ENCODE measurements around the gene LRP5. TPM values are rescaled to one million over a fixed set of nuclear protein-coding genes. Genes with fewer than 3 reads are reported as not detected.
"Not testable (repeated sequence)": the region's sequence is repeated elsewhere in the genome, so short reads cannot be mapped to it uniquely, and the experiment has no call there.

The LRP5 gene
- total and polyA plus RNA-seq, 9 of the 15 experiments (the other 6 are each of a cell fraction or from before 2014, with no cell fraction given): 0.48 to 44.2 (median 13.5) TPM

DNA sequence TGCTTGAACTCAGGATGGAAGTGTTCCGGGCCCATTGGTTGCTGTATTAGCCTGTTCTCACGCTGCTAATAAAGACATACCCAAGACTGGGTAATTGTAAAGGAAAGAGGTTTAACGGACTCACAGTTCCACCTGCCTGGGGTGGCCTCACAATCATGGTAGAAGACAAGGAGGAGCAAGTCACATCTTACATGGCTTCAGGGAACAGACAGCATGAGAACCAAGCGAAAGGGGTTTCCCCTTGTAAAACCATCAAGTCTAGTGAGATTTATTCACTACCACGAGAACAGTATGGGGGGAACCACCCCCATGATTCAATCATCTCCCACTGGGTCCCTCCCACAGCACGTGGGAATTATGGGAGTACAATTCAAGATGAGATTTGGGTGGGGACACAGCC, 135.5 kb downstream of the LRP5 start:
- not testable (repeated sequence) for H3K9ac ChIP-seq (ENCODE audit: insufficient read depth in 1 of 2, low read depth in 2 of 2, low read length in 2 of 2); H3K4me3 ChIP-seq; FAIRE-seq; H3K9me3 ChIP-seq (replicated peaks; ENCODE audit: control insufficient read depth, insufficient read depth, low read depth, low read length); H3K9me1 ChIP-seq (ENCODE audit: control insufficient read depth, insufficient read depth, low read length); H4K20me1 ChIP-seq (replicated peaks; ENCODE audit: control insufficient read depth, insufficient read depth, low read length); BruUV-seq (replicated peaks); H3K79me2 ChIP-seq (ENCODE audit: control insufficient read depth, insufficient read depth, low read length); DNase-seq (ENCODE audit: extremely low read depth in 1 of 4, low spot score in 3 of 4); H3K27ac ChIP-seq (ENCODE audit: extremely low read depth, low read depth, low read length); H3K27me3 ChIP-seq (ENCODE audit: control insufficient read depth in 2 of 2, insufficient read depth in 2 of 2, low read length in 2 of 2); ATAC-seq; H3K4me2 ChIP-seq (ENCODE audit: insufficient read depth, low read length); H2AFZ ChIP-seq (ENCODE audit: low read depth, low read length)
- in situ Hi-C loops (cut with MboI) (loop anchor here (10.0 kb wide), 1 partner anchor 193 kb away; no protein-coding TSS in a partner anchor), intact Hi-C loops (cut with micrococcal nuclease) (loop anchor here (5.0 kb wide), 3 partner anchors 151 to 236 kb away; partner anchors contain the start of gene KMT5B)
- ChIA-PET POLR2A (interaction anchor here (0.6 kb wide), 2 partner anchors 12 to 20 kb away, joined by 3 read pairs; partner anchors contain the start of gene PPP6R3), CTCF (ENCODE audit: low intra/inter-chr PET ratio) (interaction anchor here (0.6 to 1.3 kb wide), 3 partner anchors 46 to 239 kb away, joined by 3 to 8 read pairs (median 3); no protein-coding TSS in a partner anchor)
- 0 out of 2 replicates have a peak, but pooled peaks have one; percentile 63 for TF ChIP-seq ZNF431 (CRISPR knock-in tag; IDR thresholded peaks at IDR 0.05)
- H3K36me3 ChIP-seq (ENCODE audit: control insufficient read depth, insufficient read depth, low read length): peaks cover 22% of the 10 kb centered on the region; the same call in 2 of the 3 replicates
- peaks cover 0 to 19% of the 10 kb centered on the region in 2 experiments; a peak in 2 of 5 replicates for H3K4me1 ChIP-seq (replicated peaks in 1 of 2; ENCODE audit: control insufficient read depth in 2 of 2, insufficient read depth in 2 of 2, low read length in 2 of 2)
- WGBS (ENCODE audit: insufficient coverage, low coverage, missing lambda C conversion rate): 80% methylated on average over 6 of the region's 6 CpGs

DNA sequence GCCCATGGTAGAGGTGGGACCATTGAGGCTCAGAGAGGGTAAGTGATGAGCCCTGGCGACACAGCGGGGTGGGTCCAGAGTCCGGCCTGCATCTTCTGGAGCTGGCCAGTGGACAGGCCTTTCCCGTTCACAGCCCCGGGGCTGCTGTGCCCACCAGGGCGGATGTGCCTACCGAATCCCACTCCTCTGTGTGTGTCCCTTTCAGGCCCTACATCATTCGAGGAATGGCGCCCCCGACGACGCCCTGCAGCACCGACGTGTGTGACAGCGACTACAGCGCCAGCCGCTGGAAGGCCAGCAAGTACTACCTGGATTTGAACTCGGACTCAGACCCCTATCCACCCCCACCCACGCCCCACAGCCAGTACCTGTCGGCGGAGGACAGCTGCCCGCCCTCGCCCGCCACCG, 136.2 kb downstream of the LRP5 start:
- Histone ChIP-seq H3K4me3 (no peak overlapping the region), H2AFZ (ENCODE audit: low read depth, low read length) (no peak overlapping the region), H4K20me1 (replicated peaks; ENCODE audit: control insufficient read depth, insufficient read depth, low read length) (no peaks in the 10 kb centered on the region; the same call in 1 of the 2 replicates), H3K27me3 (ENCODE audit: control insufficient read depth in 2 of 2, insufficient read depth in 2 of 2, low read length in 2 of 2) (no peaks in the 10 kb centered on the region), H3K9me1 (ENCODE audit: control insufficient read depth, insufficient read depth, low read length) (peaks cover 3% of the 10 kb centered on the region), H3K4me1 (replicated peaks in 1 of 2; ENCODE audit: control insufficient read depth in 2 of 2, insufficient read depth in 2 of 2, low read length in 2 of 2) (peaks cover 0 to 19% of the 10 kb centered on the region in 2 experiments; a peak in 2 of 5 replicates), H3K36me3 (ENCODE audit: control insufficient read depth, insufficient read depth, low read length) (peaks cover 22% of the 10 kb centered on the region; the same call in 2 of the 3 replicates), H3K27ac (ENCODE audit: extremely low read depth, low read depth, low read length) (no peak overlapping the region), H3K4me2 (ENCODE audit: insufficient read depth, low read length) (no peak overlapping the region), H3K9ac (ENCODE audit: insufficient read depth in 1 of 2, low read depth in 2 of 2, low read length in 2 of 2) (no peak overlapping the region), H3K79me2 (ENCODE audit: control insufficient read depth, insufficient read depth, low read length) (no peaks in the 10 kb centered on the region), H3K9me3 (replicated peaks; ENCODE audit: control insufficient read depth, insufficient read depth, low read depth, low read length) (no peaks in the 10 kb centered on the region)
- no TSS peak for BruUV-seq (replicated peaks)
- DNase-seq (ENCODE audit: extremely low read depth in 1 of 4, low spot score in 3 of 4) (no peak), ATAC-seq (no peak), FAIRE-seq (no peak)
- CTCF ChIA-PET (ENCODE audit: low intra/inter-chr PET ratio): interaction anchor here (1.3 kb wide), 1 partner anchor 191 kb away, joined by 8 read pairs; no protein-coding TSS in a partner anchor
- in situ Hi-C loops (cut with MboI): loop anchor here (10.0 kb wide), 1 partner anchor 194 kb away; no protein-coding TSS in a partner anchor
- 90% methylated on average over 12 of the region's 25 CpGs for WGBS (ENCODE audit: insufficient coverage, low coverage, missing lambda C conversion rate)
- intact Hi-C loops (cut with micrococcal nuclease): loop anchor here (5.0 kb wide), 3 partner anchors 151 to 236 kb away; partner anchors contain the start of gene KMT5B
- POLR2A ChIA-PET: interaction anchor here (0.6 kb wide), 1 partner anchor 12 kb away, joined by 3 read pairs; the partner anchor contains the start of gene PPP6R3
- TF ChIP-seq, protein P1, sequence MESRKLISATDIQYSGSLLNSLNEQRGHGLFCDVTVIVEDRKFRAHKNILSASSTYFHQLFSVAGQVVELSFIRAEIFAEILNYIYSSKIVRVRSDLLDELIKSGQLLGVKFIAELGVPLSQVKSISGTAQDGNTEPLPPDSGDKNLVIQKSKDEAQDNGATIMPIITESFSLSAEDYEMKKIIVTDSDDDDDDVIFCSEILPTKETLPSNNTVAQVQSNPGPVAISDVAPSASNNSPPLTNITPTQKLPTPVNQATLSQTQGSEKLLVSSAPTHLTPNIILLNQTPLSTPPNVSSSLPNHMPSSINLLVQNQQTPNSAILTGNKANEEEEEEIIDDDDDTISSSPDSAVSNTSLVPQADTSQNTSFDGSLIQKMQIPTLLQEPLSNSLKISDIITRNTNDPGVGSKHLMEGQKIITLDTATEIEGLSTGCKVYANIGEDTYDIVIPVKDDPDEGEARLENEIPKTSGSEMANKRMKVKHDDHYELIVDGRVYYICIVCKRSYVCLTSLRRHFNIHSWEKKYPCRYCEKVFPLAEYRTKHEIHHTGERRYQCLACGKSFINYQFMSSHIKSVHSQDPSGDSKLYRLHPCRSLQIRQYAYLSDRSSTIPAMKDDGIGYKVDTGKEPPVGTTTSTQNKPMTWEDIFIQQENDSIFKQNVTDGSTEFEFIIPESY (CRISPR knock-in tag; IDR thresholded peaks at IDR 0.05): 0 out of 2 replicates have a peak, but pooled peaks have one; percentile 38
- TF ChIP-seq GTF2E2 (tag; IDR thresholded peaks at IDR 0.05): no peak

All from K562 (cell line).